ENCODE results near the gene RNF31.

Gene RNF31

DNA sequence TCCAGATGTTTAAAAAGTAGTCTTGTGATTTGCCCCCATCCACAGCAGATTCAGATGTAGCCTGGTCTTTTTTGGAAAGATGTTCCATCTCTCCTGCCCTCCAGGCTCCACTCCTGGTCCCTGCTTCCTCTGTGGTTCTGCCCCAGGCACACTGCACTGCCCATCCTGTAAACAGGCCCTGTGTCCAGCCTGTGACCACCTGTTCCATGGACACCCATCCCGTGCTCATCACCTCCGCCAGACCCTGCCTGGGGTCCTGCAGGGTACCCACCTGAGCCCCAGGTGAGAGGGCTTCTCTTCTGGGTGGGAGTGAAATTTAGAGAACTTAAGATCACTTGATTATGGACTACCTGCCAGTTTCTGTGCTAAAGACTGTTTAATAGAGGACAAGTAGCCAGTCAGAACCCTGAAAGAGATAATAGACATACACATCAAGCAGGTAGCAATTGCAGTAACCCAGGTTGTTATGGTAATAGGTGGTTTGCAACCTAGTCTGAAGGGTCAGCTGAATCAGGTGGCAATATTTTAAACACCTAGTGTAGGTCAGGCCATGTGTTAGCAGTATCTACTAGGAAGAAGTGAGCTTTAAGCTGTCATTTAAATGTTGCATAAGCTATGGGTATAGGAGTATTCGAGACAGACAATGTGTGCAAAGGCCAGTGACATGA lies 2.1 kb downstream of the RNF31 start:
- H3F3A ChIP-seq (ENCODE audit: insufficient read depth, low read length), result peaks cover 5% of the 10 kb centered on the region; the same call in 1 of the 2 replicates
- no peaks in the 10 kb centered on the region for H3K27me3 ChIP-seq (replicated peaks; ENCODE audit: insufficient read depth, low read length)
- H3K9me2 ChIP-seq (replicated peaks; ENCODE audit: insufficient read depth, low read length), result no peaks in the 10 kb centered on the region
- TF ChIP-seq EZH2phosphoT487 (IDR thresholded peaks at IDR 0.05; ENCODE audit: low read length), result no peak
- TF ChIP-seq, protein P1, sequence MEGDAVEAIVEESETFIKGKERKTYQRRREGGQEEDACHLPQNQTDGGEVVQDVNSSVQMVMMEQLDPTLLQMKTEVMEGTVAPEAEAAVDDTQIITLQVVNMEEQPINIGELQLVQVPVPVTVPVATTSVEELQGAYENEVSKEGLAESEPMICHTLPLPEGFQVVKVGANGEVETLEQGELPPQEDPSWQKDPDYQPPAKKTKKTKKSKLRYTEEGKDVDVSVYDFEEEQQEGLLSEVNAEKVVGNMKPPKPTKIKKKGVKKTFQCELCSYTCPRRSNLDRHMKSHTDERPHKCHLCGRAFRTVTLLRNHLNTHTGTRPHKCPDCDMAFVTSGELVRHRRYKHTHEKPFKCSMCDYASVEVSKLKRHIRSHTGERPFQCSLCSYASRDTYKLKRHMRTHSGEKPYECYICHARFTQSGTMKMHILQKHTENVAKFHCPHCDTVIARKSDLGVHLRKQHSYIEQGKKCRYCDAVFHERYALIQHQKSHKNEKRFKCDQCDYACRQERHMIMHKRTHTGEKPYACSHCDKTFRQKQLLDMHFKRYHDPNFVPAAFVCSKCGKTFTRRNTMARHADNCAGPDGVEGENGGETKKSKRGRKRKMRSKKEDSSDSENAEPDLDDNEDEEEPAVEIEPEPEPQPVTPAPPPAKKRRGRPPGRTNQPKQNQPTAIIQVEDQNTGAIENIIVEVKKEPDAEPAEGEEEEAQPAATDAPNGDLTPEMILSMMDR (IDR thresholded peaks at IDR 0.05; ENCODE audit: low read length), result no peak
- H4K20me1 ChIP-seq (ENCODE audit: insufficient read depth, low read length), result no peaks in the 10 kb centered on the region
- peaks cover 39% of the 10 kb centered on the region for H3K79me2 ChIP-seq (ENCODE audit: low read length)
- DNase-seq, result no peak
- H3K9ac ChIP-seq (ENCODE audit: low read length), result no peak overlapping the region
- H3K36me3 ChIP-seq (replicated peaks; ENCODE audit: insufficient read depth, low read length), result no peaks in the 10 kb centered on the region
- no peak overlapping the region for H3K27ac ChIP-seq (ENCODE audit: low read length)
- H3K4me1 ChIP-seq (ENCODE audit: low read length), result peaks cover 11% of the 10 kb centered on the region
- H2AFZ ChIP-seq (ENCODE audit: low read length), result no peak overlapping the region
- no peak overlapping the region for H3K4me2 ChIP-seq (ENCODE audit: low read depth, low read length)
- H3K9me3 ChIP-seq (replicated peaks; ENCODE audit: insufficient read depth, low read length), result no peaks in the 10 kb centered on the region
- H3K4me3 ChIP-seq (ENCODE audit: low read length), result no peak overlapping the region

DNA sequence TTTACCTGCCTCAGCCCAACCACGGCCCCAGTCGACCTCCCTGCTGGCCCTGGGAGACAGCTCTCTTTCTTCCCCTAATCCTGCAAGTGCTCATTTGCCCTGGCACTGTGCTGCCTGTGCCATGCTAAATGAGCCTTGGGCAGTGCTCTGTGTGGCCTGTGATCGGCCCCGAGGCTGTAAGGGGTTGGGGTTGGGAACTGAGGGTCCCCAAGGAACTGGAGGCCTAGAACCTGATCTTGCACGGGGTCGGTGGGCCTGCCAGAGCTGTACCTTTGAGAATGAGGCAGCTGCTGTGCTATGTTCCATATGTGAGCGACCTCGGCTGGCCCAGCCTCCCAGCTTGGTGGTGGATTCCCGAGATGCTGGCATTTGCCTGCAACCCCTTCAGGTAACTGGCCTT lies 2.8 kb downstream of the RNF31 start:
- H4K20me1 ChIP-seq (ENCODE audit: insufficient read depth, low read length), result no peaks in the 10 kb centered on the region
- H3K9me3 ChIP-seq (replicated peaks; ENCODE audit: insufficient read depth, low read length), result no peaks in the 10 kb centered on the region
- peaks cover 11% of the 10 kb centered on the region for H3K4me1 ChIP-seq (ENCODE audit: low read length)
- H3K79me2 ChIP-seq (ENCODE audit: low read length), result peaks cover 33% of the 10 kb centered on the region
- no peak overlapping the region for H3K27ac ChIP-seq (ENCODE audit: low read length)
- H3K9me2 ChIP-seq (replicated peaks; ENCODE audit: insufficient read depth, low read length), result no peaks in the 10 kb centered on the region
- H3K4me3 ChIP-seq (ENCODE audit: low read length), result no peak overlapping the region
- H3K27me3 ChIP-seq (replicated peaks; ENCODE audit: insufficient read depth, low read length), result no peaks in the 10 kb centered on the region
- H3K4me2 ChIP-seq (ENCODE audit: low read depth, low read length), result no peak overlapping the region
- no peaks in the 10 kb centered on the region for H3K36me3 ChIP-seq (replicated peaks; ENCODE audit: insufficient read depth, low read length)
- TF ChIP-seq EZH2 (optimal IDR thresholded peaks at IDR 0.05; ENCODE audit: low read depth, low read length) (no peak), EZH2phosphoT487 (IDR thresholded peaks at IDR 0.05; ENCODE audit: low read length) (no peak)
- TF ChIP-seq, protein P1 (IDR thresholded peaks at IDR 0.05; ENCODE audit: low read length), result no peak
- no peak for DNase-seq
- H2AFZ ChIP-seq (ENCODE audit: low read length), result no peak overlapping the region
- H3K9ac ChIP-seq (ENCODE audit: low read length), result no peak overlapping the region
- H3F3A ChIP-seq (ENCODE audit: insufficient read depth, low read length), result peaks cover 5% of the 10 kb centered on the region; the same call in 1 of the 2 replicates

DNA sequence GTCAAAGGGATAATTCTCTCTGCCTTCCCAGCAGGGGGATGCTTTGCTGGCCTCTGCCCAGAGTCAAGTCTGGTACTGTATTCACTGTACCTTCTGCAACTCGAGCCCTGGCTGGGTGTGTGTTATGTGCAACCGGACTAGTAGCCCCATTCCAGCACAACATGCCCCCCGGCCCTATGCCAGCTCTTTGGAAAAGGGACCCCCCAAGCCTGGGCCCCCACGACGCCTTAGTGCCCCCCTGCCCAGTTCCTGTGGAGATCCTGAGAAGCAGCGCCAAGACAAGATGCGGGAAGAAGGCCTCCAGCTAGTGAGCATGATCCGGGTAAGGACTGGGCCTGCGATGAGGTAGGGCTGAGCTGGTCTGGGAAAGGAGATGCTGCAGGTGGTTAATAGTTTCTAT lies 3.3 kb downstream of the RNF31 start:
- Histone ChIP-seq H4K20me1 (ENCODE audit: insufficient read depth, low read length) (no peaks in the 10 kb centered on the region), H3K9me3 (replicated peaks; ENCODE audit: insufficient read depth, low read length) (no peaks in the 10 kb centered on the region), H3K79me2 (ENCODE audit: low read length) (peaks cover 28% of the 10 kb centered on the region), H3K27me3 (replicated peaks; ENCODE audit: insufficient read depth, low read length) (no peaks in the 10 kb centered on the region), H3K4me1 (ENCODE audit: low read length) (peaks cover 8% of the 10 kb centered on the region), H3K27ac (ENCODE audit: low read length) (no peak overlapping the region), H3K4me3 (ENCODE audit: low read length) (no peak overlapping the region), H3K9me2 (replicated peaks; ENCODE audit: insufficient read depth, low read length) (no peaks in the 10 kb centered on the region), H3F3A (ENCODE audit: insufficient read depth, low read length) (peaks cover 5% of the 10 kb centered on the region; the same call in 1 of the 2 replicates), H3K9ac (ENCODE audit: low read length) (no peak overlapping the region), H2AFZ (ENCODE audit: low read length) (no peak overlapping the region), H3K36me3 (replicated peaks; ENCODE audit: insufficient read depth, low read length) (no peaks in the 10 kb centered on the region), H3K4me2 (ENCODE audit: low read depth, low read length) (no peak overlapping the region)
- DNase-seq, result no peak
- TF ChIP-seq EZH2 (optimal IDR thresholded peaks at IDR 0.05; ENCODE audit: low read depth, low read length) (no peak), EZH2phosphoT487 (IDR thresholded peaks at IDR 0.05; ENCODE audit: low read length) (no peak)
- TF ChIP-seq, protein P1 (IDR thresholded peaks at IDR 0.05; ENCODE audit: low read length), result no peak
